ENCODE data around the gene TSHZ2. TPM values are rescaled to one million over a fixed set of nuclear protein-coding genes. Genes with fewer than 3 reads are reported as not detected.

Gene TSHZ2
- total and polyA plus RNA-seq, 9 of the 15 experiments (the other 6 are each of a cell fraction or from before 2014, with no cell fraction given): 0.03 to 0.20 (median 0.05) TPM; not detected in 4

GRCh38 chr20:52959125-52959524 is 13.0 kb upstream of the TSHZ2 start (continued):
- no peak for TF ChIP-seq ZNF398 (CRISPR knock-in tag; IDR thresholded peaks at IDR 0.05)
- no peak for TF ChIP-seq ZNF282 (CRISPR knock-in tag; IDR thresholded peaks at IDR 0.05)
- no peak for TF ChIP-seq RHOXF2B (CRISPR knock-in tag; conservative IDR thresholded peaks at IDR 0.05)
- TF ChIP-seq SAFB2 (IDR thresholded peaks at IDR 0.05; ENCODE audit: borderline replicate concordance, low read depth, low read length, severe bottlenecking): no peak

- no peak overlapping the region for H3K4me2 ChIP-seq (ENCODE audit: insufficient read depth, low read length)
- no peaks in the 10 kb centered on the region for H4K20me1 ChIP-seq (replicated peaks; ENCODE audit: control insufficient read depth, insufficient read depth, low read length)
- no peak overlapping the region for H3K9ac ChIP-seq (ENCODE audit: insufficient read depth in 1 of 2, low read depth in 2 of 2, low read length in 2 of 2)
- H3K27me3 ChIP-seq (ENCODE audit: control insufficient read depth in 2 of 2, insufficient read depth in 2 of 2, low read length in 2 of 2): no peaks in the 10 kb centered on the region; a peak in 1 of 5 replicates
- in situ Hi-C loops (cut with MboI) (no loop called here), intact Hi-C loops (cut with micrococcal nuclease) (no loop called here)
- H3K4me3 ChIP-seq: no peak overlapping the region
- no peak overlapping the region for H3K27ac ChIP-seq (ENCODE audit: extremely low read depth, low read depth, low read length)
- 0% methylated on average over 1 of the region's 1 CpG for WGBS (ENCODE audit: insufficient coverage, low coverage, missing lambda C conversion rate)
- BruUV-seq (replicated peaks): no TSS peak
- TF ChIP-seq BRF1 (IDR thresholded peaks at IDR 0.05; ENCODE audit: borderline replicate concordance, extremely low read depth, insufficient read length): no peak
- TF ChIP-seq NFIX (CRISPR knock-in tag; IDR thresholded peaks at IDR 0.05; ENCODE audit: low read depth): peak; percentile 75
- TF ChIP-seq NFIC (IDR thresholded peaks at IDR 0.05): peak; percentile 91
- ATAC-seq (no peak), FAIRE-seq (no peak), DNase-seq (ENCODE audit: extremely low read depth in 1 of 4, low spot score in 3 of 4) (no peak)
- no peaks in the 10 kb centered on the region for H3K79me2 ChIP-seq (ENCODE audit: control insufficient read depth, insufficient read depth, low read length)
- no peaks in the 10 kb centered on the region; a peak in 1 of 5 replicates for H3K4me1 ChIP-seq (replicated peaks in 1 of 2; ENCODE audit: control insufficient read depth in 2 of 2, insufficient read depth in 2 of 2, low read length in 2 of 2)
- no peaks in the 10 kb centered on the region for H3K36me3 ChIP-seq (ENCODE audit: control insufficient read depth, insufficient read depth, low read length)
- H2AFZ ChIP-seq (ENCODE audit: low read depth, low read length): no peak overlapping the region
- no peaks in the 10 kb centered on the region for H3K9me1 ChIP-seq (ENCODE audit: control insufficient read depth, insufficient read depth, low read length)
- no peaks in the 10 kb centered on the region for H3K9me3 ChIP-seq (replicated peaks; ENCODE audit: control insufficient read depth, insufficient read depth, low read depth, low read length)
- CTCF ChIA-PET (ENCODE audit: low intra/inter-chr PET ratio): no interaction called here
- POLR2A ChIA-PET: no interaction called here
Observed at GRCh38 chr20:52962183-52962582, 10.0 kb upstream of the TSHZ2 start.
